GM23248 (cell line): ENCODE measurements around the gene PGAP6. TPM values are rescaled to one million over a fixed set of nuclear protein-coding genes. Genes with fewer than 3 reads are reported as not detected.
"Not testable (repeated sequence)": the region's sequence is repeated elsewhere in the genome, so short reads cannot be mapped to it uniquely, and the experiment has no call there.

Experiments
- DNase-seq: peaks from one replicate; pipeline ENCODE4 v3.0.0-alpha.2; 2015
- H2AFZ ChIP-seq: fragments of 200-600 bp; sonication (generic); 2 replicates; pipeline ENCODE4 v1.6.1; 2016; ENCODE audit warnings: antibody characterized with exemption
- H3F3A ChIP-seq: fragments of 200-600 bp; sonication (generic); 2 replicates; pipeline ENCODE4 v1.6.1; 2016; ENCODE audit warnings: mild to moderate bottlenecking, antibody characterized with exemption, mixed run types; ENCODE audit not compliant: insufficient read depth
- H3K27ac ChIP-seq: fragments of 200-600 bp; sonication (generic); 2 replicates; pipeline ENCODE4 v1.5.1; 2016; ENCODE audit warnings: mild to moderate bottlenecking
- H3K27me3 ChIP-seq: fragments of 200-600 bp; sonication (generic); replicated peaks from 2 replicates; pipeline ENCODE4 v1.6.1; 2016; ENCODE audit warnings: mild to moderate bottlenecking; ENCODE audit not compliant: insufficient read depth
- H3K36me3 ChIP-seq: fragments of 200-600 bp; sonication (generic); 2 replicates; pipeline ENCODE4 v1.6.1; 2016; ENCODE audit warnings: low read depth, mild to moderate bottlenecking
- H3K4me1 ChIP-seq: fragments of 200-600 bp; sonication (generic); 2 replicates; pipeline ENCODE4 v1.6.1; 2016; ENCODE audit warnings: mild to moderate bottlenecking; ENCODE audit not compliant: insufficient read depth
- H3K4me2 ChIP-seq: fragments of 200-600 bp; sonication (generic); one replicate; pipeline ENCODE4 v1.6.1; 2016; ENCODE audit warnings: mild to moderate bottlenecking; ENCODE audit not compliant: unreplicated experiment
- H3K4me3 ChIP-seq: fragments of 200-600 bp; sonication (generic); 2 replicates; pipeline ENCODE4 v1.5.1; 2016; ENCODE audit warnings: mild to moderate bottlenecking
- H3K79me2 ChIP-seq: fragments of 200-600 bp; sonication (generic); 2 replicates; pipeline ENCODE4 v1.6.1; 2016; ENCODE audit warnings: mild to moderate bottlenecking; ENCODE audit not compliant: insufficient read depth
- H3K9ac ChIP-seq: fragments of 200-600 bp; sonication (generic); 2 replicates; pipeline ENCODE4 v1.6.1; 2016; ENCODE audit warnings: mild to moderate bottlenecking
- H3K9me2 ChIP-seq: fragments of 200-600 bp; sonication (generic); 2 replicates; pipeline ENCODE4 v1.6.1; 2016; ENCODE audit warnings: mixed run types, mild to moderate bottlenecking, moderate library complexity; ENCODE audit not compliant: insufficient read depth
- H3K9me3 ChIP-seq: fragments of 200-600 bp; sonication (generic); one replicate; pipeline ENCODE4 v1.6.1; 2017; ENCODE audit warnings: low read depth
- H4K20me1 ChIP-seq: fragments of 200-600 bp; sonication (generic); 2 replicates; pipeline ENCODE4 v1.6.0; 2016; ENCODE audit not compliant: insufficient read depth
- EZH2 ChIP-seq: fragments of 200-600 bp; sonication (generic); IDR thresholded peaks from 2 replicates; pipeline ENCODE4 v1.6.1; 2018; ENCODE audit warnings: antibody characterized with exemption, mild to moderate bottlenecking; ENCODE audit not compliant: insufficient read depth, poor library complexity, severe bottlenecking
- EZH2phosphoT487 ChIP-seq: fragments of 200-600 bp; sonication (generic); IDR thresholded peaks from 2 replicates; pipeline ENCODE4 v1.6.1; 2018; ENCODE audit warnings: antibody characterized with exemption, moderate library complexity, mild to moderate bottlenecking, low read depth; ENCODE audit not compliant: insufficient read depth
- WGBS, 2 experiments: methylation state at CpG; one replicate each; pipeline ENCODE4 v1.1.6; 2015 to 2017; ENCODE audit warnings: low lambda C conversion rate in 2 of 2, low coverage in 1 of 2; ENCODE audit errors: missing lambda C conversion rate in 2 of 2; 5-methylcytosine and 5-hydroxymethylcytosine counted together
- in situ Hi-C: fragments of 300-500 bp; cut with MboI; formaldehyde crosslinking; loops from 2 replicates; pipeline ENCODE4 v1.15.0; 2020
- polyA plus RNA-seq: library from polyadenylated mRNA; unstranded; fragments of >200 nt; fragmentation: Nextera tagmentation; extraction: Ambion mirVana; gene quantifications from 2 replicates; pipeline ENCODE4 v1.2.1, GENCODE V29; 2016
- total RNA-seq: library from RNA; depleted of rRNA; stranded (reverse); fragments of >200 nt; shearing (Covaris generic); gene quantifications from 2 replicates; pipeline ENCODE4 v1.2.3, GENCODE V29; 2014

The PGAP6 gene
- total and polyA plus RNA-seq, 2 experiments from 2014 or later = 16.4 to 78.4 TPM

- 0 to 4% methylated on average over 4 to 85 of the region's 113 CpGs for WGBS, 2 experiments
- Histone ChIP-seq H2AFZ (peak within 1 kb of the TSS; percentile 55), H4K20me1 (peaks cover 2% of the 10 kb centered on the region; the same call in 1 of the 2 replicates), H3F3A (no peaks in the 10 kb centered on the region), H3K4me3 (peak within 1 kb of the TSS; percentile 86), H3K4me2 (peak within 1 kb of the TSS; percentile 90), H3K36me3 (no peaks in the 10 kb centered on the region), H3K9me2 (no peaks in the 10 kb centered on the region), H3K9ac (peak within 1 kb of the TSS; percentile 81), H3K9me3 (no peaks in the 10 kb centered on the region), H3K27ac (no peak within 1 kb of the TSS), H3K27me3 (no peaks in the 10 kb centered on the region), H3K79me2 (peaks cover 40% of the 10 kb centered on the region), H3K4me1 (peaks cover 8% of the 10 kb centered on the region)
- TF ChIP-seq EZH2 (no peak), EZH2phosphoT487 (no peak)
- in situ Hi-C loops = no loop called here
- DNase-seq = peak; percentile 94
Observed at GRCh38 chr16:352547-353403, 29.0 kb downstream of the PGAP6 start, which contains the start of gene AXIN1. Gene AXIN1, minus strand, starts transcription at chr16:352723. Its CDS starts 5,698 bp downstream, at chr16:347025.

- DNase-seq = peak; percentile 61
Observed at GRCh38 chr16:351804-352520, 29.8 kb downstream of the PGAP6 start.

GRCh38 chr16:350203-350602, 31.6 kb downstream of the PGAP6 start:
- Histone ChIP-seq H3K9me3 (no peaks in the 10 kb centered on the region), H3K36me3 (no peaks in the 10 kb centered on the region; the same call in 1 of the 2 replicates), H3F3A (no peaks in the 10 kb centered on the region), H3K79me2 (peaks cover 66% of the 10 kb centered on the region), H4K20me1 (peaks cover 2% of the 10 kb centered on the region; the same call in 1 of the 2 replicates), H2AFZ (no peak overlapping the region), H3K27ac (no peak overlapping the region), H3K4me3 (no peak overlapping the region), H3K4me2 (no peak overlapping the region), H3K4me1 (peaks cover 8% of the 10 kb centered on the region), H3K9ac (no peak overlapping the region), H3K9me2 (no peaks in the 10 kb centered on the region), H3K27me3 (no peaks in the 10 kb centered on the region)
- no peak for DNase-seq
- TF ChIP-seq EZH2phosphoT487 = no peak
- TF ChIP-seq EZH2 = no peak
- WGBS, 2 experiments = 78 to 80% methylated on average over 8 of the region's 8 CpGs
- in situ Hi-C loops = no loop called here

More at GRCh38 chr16:351804-352520, 29.8 kb downstream of the PGAP6 start:
- H3K27me3 ChIP-seq = no peaks in the 10 kb centered on the region
- whole genome bisulfite sequencing, 2 experiments = 1 to 2% methylated on average over 25 to 45 of the region's 95 CpGs
- H3K36me3 ChIP-seq = no peaks in the 10 kb centered on the region
- peaks cover 8% of the 10 kb centered on the region for H3K4me1 ChIP-seq
- no peak for TF ChIP-seq EZH2
- no peak for TF ChIP-seq EZH2phosphoT487
- no peaks in the 10 kb centered on the region for H3K9me2 ChIP-seq
- in situ Hi-C loops = no loop called here
- peak overlapping the region; percentile 55 for H2AFZ ChIP-seq
- peak overlapping the region; percentile 90 for H3K4me2 ChIP-seq
- H3K9ac ChIP-seq = peak overlapping the region; percentile 81
- H3K79me2 ChIP-seq = peaks cover 48% of the 10 kb centered on the region
- H3F3A ChIP-seq = no peaks in the 10 kb centered on the region
- peaks cover 2% of the 10 kb centered on the region; the same call in 1 of the 2 replicates for H4K20me1 ChIP-seq
- no peaks in the 10 kb centered on the region for H3K9me3 ChIP-seq
- H3K27ac ChIP-seq = no peak overlapping the region
- peak overlapping the region; percentile 86 for H3K4me3 ChIP-seq

DNA sequence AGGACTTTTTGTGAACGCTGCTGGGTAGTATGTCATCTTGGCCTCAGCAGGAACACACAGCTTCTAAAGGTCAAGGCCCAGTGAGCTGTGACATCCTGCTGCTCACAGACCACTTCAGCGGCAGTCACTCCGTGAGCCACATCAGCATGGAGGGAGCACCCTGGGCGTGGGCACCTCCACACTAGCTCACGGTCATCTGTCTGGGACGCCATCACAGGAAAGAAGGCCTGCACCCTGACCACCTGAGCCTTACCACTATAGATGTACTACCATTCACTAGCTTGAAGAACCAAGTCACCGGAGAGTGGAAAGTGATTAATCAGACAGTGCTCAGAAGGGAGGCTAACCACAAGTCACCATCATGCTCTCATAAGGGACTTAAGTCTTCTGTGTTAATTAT, 32.6 kb downstream of the PGAP6 start:
- peaks cover 2% of the 10 kb centered on the region; the same call in 1 of the 2 replicates for H4K20me1 ChIP-seq
- in situ Hi-C loops = no loop called here
- no peaks in the 10 kb centered on the region for H3K9me3 ChIP-seq
- H2AFZ ChIP-seq = no peak overlapping the region
- H3K27me3 ChIP-seq = no peaks in the 10 kb centered on the region
- no peak overlapping the region for H3K4me2 ChIP-seq
- WGBS, 2 experiments = 94 to 95% methylated on average over 7 of the region's 7 CpGs
- no peaks in the 10 kb centered on the region; the same call in none of the 2 replicates for H3K36me3 ChIP-seq
- H3K4me3 ChIP-seq = no peak overlapping the region
- H3K27ac ChIP-seq = no peak overlapping the region
- H3K9me2 ChIP-seq = no peaks in the 10 kb centered on the region
- TF ChIP-seq EZH2phosphoT487 (no peak), EZH2 (no peak)
- no peak for DNase-seq
- peaks cover 76% of the 10 kb centered on the region for H3K79me2 ChIP-seq
- no peak overlapping the region for H3K9ac ChIP-seq
- peaks cover 8% of the 10 kb centered on the region for H3K4me1 ChIP-seq
- H3F3A ChIP-seq = no peaks in the 10 kb centered on the region

GRCh38 chr16:348495-348894, 33.3 kb downstream of the PGAP6 start:
- H3K9ac ChIP-seq, H3K4me1 ChIP-seq, DNase-seq, H4K20me1 ChIP-seq, H3F3A ChIP-seq, H3K9me3 ChIP-seq, H3K36me3 ChIP-seq, H3K9me2 ChIP-seq, H3K27me3 ChIP-seq, in situ Hi-C loops, H3K4me3 ChIP-seq, H3K4me2 ChIP-seq, H3K27ac ChIP-seq, H2AFZ ChIP-seq: not testable (repeated sequence)
- peaks cover 83% of the 10 kb centered on the region for H3K79me2 ChIP-seq
- WGBS, 2 experiments = 90% methylated on average over 7 to 10 of the region's 10 CpGs
